ENCODE data around the gene OPTN. TPM values are rescaled to one million over a fixed set of nuclear protein-coding genes. Genes with fewer than 3 reads are reported as not detected.

Gene OPTN
- polyA plus RNA-seq, 1 donor from 2014 or later = 38.2 TPM

GRCh38 chr10:13180788-13181187, 80.8 kb downstream of the OPTN start:
- H3K9me3 ChIP-seq (ENCODE audit: low read length) = no peaks in the 10 kb centered on the region
- no peaks in the 10 kb centered on the region for H3K27me3 ChIP-seq (ENCODE audit: insufficient read depth, low read depth, low read length)
- no peaks in the 10 kb centered on the region for H4K20me1 ChIP-seq (ENCODE audit: insufficient read depth)
- no peaks in the 10 kb centered on the region for H3F3A ChIP-seq (ENCODE audit: insufficient read depth, low read length, poor library complexity, severe bottlenecking)
- H3K4me2 ChIP-seq (ENCODE audit: low read length) = no peak overlapping the region
- no peak overlapping the region for H3K27ac ChIP-seq (ENCODE audit: low read length)
- no peak overlapping the region for H3K4me3 ChIP-seq (ENCODE audit: low read length)
- TF ChIP-seq REST (IDR thresholded peaks at IDR 0.05; ENCODE audit: borderline replicate concordance) = no peak
- no peak for TF ChIP-seq SMC3 (conservative IDR thresholded peaks at IDR 0.05; ENCODE audit: poor library complexity)
- no peak for TF ChIP-seq POLR2AphosphoS5 (IDR thresholded peaks at IDR 0.05)
- TF ChIP-seq RAD21 (conservative IDR thresholded peaks at IDR 0.05) = no peak
- TF ChIP-seq, protein P1, sequence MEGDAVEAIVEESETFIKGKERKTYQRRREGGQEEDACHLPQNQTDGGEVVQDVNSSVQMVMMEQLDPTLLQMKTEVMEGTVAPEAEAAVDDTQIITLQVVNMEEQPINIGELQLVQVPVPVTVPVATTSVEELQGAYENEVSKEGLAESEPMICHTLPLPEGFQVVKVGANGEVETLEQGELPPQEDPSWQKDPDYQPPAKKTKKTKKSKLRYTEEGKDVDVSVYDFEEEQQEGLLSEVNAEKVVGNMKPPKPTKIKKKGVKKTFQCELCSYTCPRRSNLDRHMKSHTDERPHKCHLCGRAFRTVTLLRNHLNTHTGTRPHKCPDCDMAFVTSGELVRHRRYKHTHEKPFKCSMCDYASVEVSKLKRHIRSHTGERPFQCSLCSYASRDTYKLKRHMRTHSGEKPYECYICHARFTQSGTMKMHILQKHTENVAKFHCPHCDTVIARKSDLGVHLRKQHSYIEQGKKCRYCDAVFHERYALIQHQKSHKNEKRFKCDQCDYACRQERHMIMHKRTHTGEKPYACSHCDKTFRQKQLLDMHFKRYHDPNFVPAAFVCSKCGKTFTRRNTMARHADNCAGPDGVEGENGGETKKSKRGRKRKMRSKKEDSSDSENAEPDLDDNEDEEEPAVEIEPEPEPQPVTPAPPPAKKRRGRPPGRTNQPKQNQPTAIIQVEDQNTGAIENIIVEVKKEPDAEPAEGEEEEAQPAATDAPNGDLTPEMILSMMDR (IDR thresholded peaks at IDR 0.05; ENCODE audit: poor library complexity, severe bottlenecking) = no peak
- no peak for TF ChIP-seq TAF1 (IDR thresholded peaks at IDR 0.05; ENCODE audit: low read depth)
- no peaks in the 10 kb centered on the region for H3K79me2 ChIP-seq (replicated peaks; ENCODE audit: insufficient read depth, low read length)
- no peak overlapping the region for H2AFZ ChIP-seq (ENCODE audit: low read depth, low read length)
- H3K9me2 ChIP-seq (ENCODE audit: insufficient read depth, low read length) = no peaks in the 10 kb centered on the region
- no peak overlapping the region for H3K9ac ChIP-seq (ENCODE audit: low read length)
- no peaks in the 10 kb centered on the region for H3K36me3 ChIP-seq (ENCODE audit: insufficient read depth, low read length)

DNA sequence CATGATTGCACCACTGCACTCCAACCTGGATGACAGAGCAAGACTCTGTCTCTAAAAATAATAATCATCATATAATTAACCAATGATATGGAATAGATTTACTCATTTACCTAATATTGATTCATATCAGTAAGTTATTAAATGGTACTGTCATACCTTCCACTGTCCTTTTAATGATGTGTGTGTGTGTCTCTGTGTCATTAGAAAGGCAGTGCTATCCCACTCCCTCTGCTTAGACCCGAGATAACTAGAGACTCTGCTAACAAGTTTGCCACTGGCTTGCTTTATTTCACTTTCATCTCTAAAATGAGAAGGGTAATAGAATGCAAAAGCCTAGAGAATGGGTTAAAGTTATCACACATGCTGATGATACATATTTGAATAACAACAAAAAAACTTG, 82.5 kb downstream of the OPTN start:
- no peak overlapping the region for H3K9ac ChIP-seq (ENCODE audit: low read length)
- no peaks in the 10 kb centered on the region for H3K36me3 ChIP-seq (ENCODE audit: insufficient read depth, low read length)
- H3K4me2 ChIP-seq (ENCODE audit: low read length) = no peak overlapping the region
- H4K20me1 ChIP-seq (ENCODE audit: insufficient read depth) = no peaks in the 10 kb centered on the region
- H3K27me3 ChIP-seq (ENCODE audit: insufficient read depth, low read depth, low read length) = no peaks in the 10 kb centered on the region
- H3K9me3 ChIP-seq (ENCODE audit: low read length) = no peaks in the 10 kb centered on the region
- no peaks in the 10 kb centered on the region for H3K9me2 ChIP-seq (ENCODE audit: insufficient read depth, low read length)
- H3F3A ChIP-seq (ENCODE audit: insufficient read depth, low read length, poor library complexity, severe bottlenecking) = no peaks in the 10 kb centered on the region
- no peak overlapping the region for H3K4me3 ChIP-seq (ENCODE audit: low read length)
- no peak for TF ChIP-seq MXI1 (conservative IDR thresholded peaks at IDR 0.05; ENCODE audit: poor library complexity, severe bottlenecking)
- no peak for TF ChIP-seq SMC3 (conservative IDR thresholded peaks at IDR 0.05; ENCODE audit: poor library complexity)
- no peak for TF ChIP-seq EP300 (conservative IDR thresholded peaks at IDR 0.05; ENCODE audit: poor library complexity, severe bottlenecking)
- TF ChIP-seq, protein P1 (IDR thresholded peaks at IDR 0.05; ENCODE audit: poor library complexity, severe bottlenecking) = no peak
- no peak for TF ChIP-seq POLR2AphosphoS5 (IDR thresholded peaks at IDR 0.05)
- no peak for TF ChIP-seq EZH2 (IDR thresholded peaks at IDR 0.05; ENCODE audit: borderline replicate concordance, insufficient read depth, low read length, poor library complexity, severe bottlenecking)
- no peak for TF ChIP-seq RAD21 (conservative IDR thresholded peaks at IDR 0.05)
- no peak for TF ChIP-seq TAF1 (IDR thresholded peaks at IDR 0.05; ENCODE audit: low read depth)
- no peak for TF ChIP-seq REST (IDR thresholded peaks at IDR 0.05; ENCODE audit: borderline replicate concordance)
- H2AFZ ChIP-seq (ENCODE audit: low read depth, low read length) = no peak overlapping the region
- H3K79me2 ChIP-seq (replicated peaks; ENCODE audit: insufficient read depth, low read length) = no peaks in the 10 kb centered on the region
- H3K27ac ChIP-seq (ENCODE audit: low read length) = no peak overlapping the region
